Naive thymus-derived CD4-positive, alpha-beta T cell (primary cell): ENCODE data around the gene UVRAG. TPM values are rescaled to one million over a fixed set of nuclear protein-coding genes. Genes with fewer than 3 reads are reported as not detected.

ENCODE experiments used
- ATAC-seq: fragments of 150-1000 bp; cut with Tn5 transposase; 2 replicates; pipeline ENCODE4 v1.10.0; 2021; ENCODE audit warnings: mild to moderate bottlenecking, moderate library complexity
- CTCF ChIA-PET: fragments of 350-600 bp; sonication (Branson Sonifier 250); formaldehyde crosslinking; loops from one replicate; lab custom pipeline; 2021; ENCODE audit warnings: antibody characterized with exemption; lab: Charles Lee
- POLR2A ChIA-PET: fragments of 350-600 bp; sonication (Branson Sonifier 250); formaldehyde crosslinking; loops from one replicate; lab custom pipeline; 2021; ENCODE audit warnings: antibody characterized with exemption, inconsistent platforms; lab: Charles Lee
- DNase-seq, 9 donors: peaks; one replicate each; pipeline versions ENCODE4 v3.0.0 to v3.0.0-alpha.2; 2020 to 2022; ENCODE audit warnings: mixed read lengths in 1 of 9
- H3K27ac ChIP-seq: one replicate; pipeline ENCODE4 v1.7.0; 2013; ENCODE audit warnings: mild to moderate bottlenecking, low read depth, low read length, moderate library complexity
- H3K27me3 ChIP-seq, 2 donors: one replicate each; pipeline ENCODE4 v1.7.0; 2013; ENCODE audit warnings: low read length in 2 of 2, mild to moderate bottlenecking in 2 of 2, moderate library complexity in 2 of 2; ENCODE audit not compliant: control insufficient read depth in 2 of 2, insufficient read depth in 2 of 2
- H3K36me3 ChIP-seq, 3 experiments: 1 replicate in 2 of 3; 2 replicates in 1 of 3; pipeline ENCODE4 v1.7.0; 2013; ENCODE audit warnings: low read length in 3 of 3, mild to moderate bottlenecking in 3 of 3, moderate library complexity in 1 of 3; ENCODE audit not compliant: insufficient read depth in 3 of 3, control insufficient read depth in 2 of 3
- H3K4me1 ChIP-seq, 2 donors: one replicate each; pipeline ENCODE4 v1.7.0; 2013; ENCODE audit warnings: low read length in 2 of 2, mild to moderate bottlenecking in 2 of 2, moderate library complexity in 1 of 2; ENCODE audit not compliant: control insufficient read depth in 2 of 2, insufficient read depth in 2 of 2
- H3K4me3 ChIP-seq: 2 replicates; pipeline ENCODE4 v1.7.0; 2013; ENCODE audit warnings: mild to moderate bottlenecking, low read length
- H3K9me3 ChIP-seq, 3 experiments: 1 replicate in 2 of 3; 2 replicates in 1 of 3; pipeline ENCODE4 v1.7.0; 2013; ENCODE audit warnings: low read length in 3 of 3; ENCODE audit not compliant: control insufficient read depth in 2 of 3
- H3K27ac Mint-ChIP-seq, 9 donors: one replicate each; pipeline ENCODE4 v1.8.0; 2020 to 2022; ENCODE audit warnings: mixed read lengths in 9 of 9, mild to moderate bottlenecking in 8 of 9, moderate library complexity in 5 of 9, inconsistent platforms in 2 of 9
- H3K27me3 Mint-ChIP-seq, 5 donors: one replicate each; pipeline ENCODE4 v1.8.0; 2021 to 2022; ENCODE audit warnings: mixed read lengths in 5 of 5, mild to moderate bottlenecking in 1 of 5
- H3K36me3 Mint-ChIP-seq, 5 donors: one replicate each; pipeline ENCODE4 v1.8.0; 2020 to 2022; ENCODE audit warnings: mixed read lengths in 5 of 5, mild to moderate bottlenecking in 3 of 5, inconsistent platforms in 1 of 5
- H3K4me1 Mint-ChIP-seq, 7 donors: one replicate each; pipeline ENCODE4 v1.8.0; 2020 to 2022; ENCODE audit warnings: mixed read lengths in 7 of 7, mild to moderate bottlenecking in 3 of 7, inconsistent platforms in 1 of 7
- H3K4me3 Mint-ChIP-seq, 10 donors: one replicate each; pipeline ENCODE4 v1.8.0; 2020 to 2022; ENCODE audit warnings: mild to moderate bottlenecking in 10 of 10, mixed read lengths in 10 of 10, moderate library complexity in 6 of 10, inconsistent platforms in 2 of 10
- H3K9me3 Mint-ChIP-seq, 11 donors: one replicate each; pipeline ENCODE4 v1.8.0; 2020 to 2022; ENCODE audit warnings: mixed read lengths in 11 of 11, mild to moderate bottlenecking in 4 of 11, inconsistent platforms in 1 of 11, moderate library complexity in 1 of 11
- intact Hi-C, 2 donors: fragments of 100-400 bp; cut with micrococcal nuclease; formaldehyde crosslinking; loops; one replicate each; pipeline ENCODE4 v1.15.1; 2023
- polyA plus RNA-seq, 2 donors: library from polyadenylated mRNA; unstranded; fragments of 300-500 nt; fragmentation: Illumina TruSeq; gene quantifications; one replicate each; pipeline ENCODE4 v1.2.3, GENCODE V29; 2021
- total RNA-seq, 6 experiments: library from RNA in 5 of 6; stranded (reverse) in 5 of 6; gene quantifications; 1 replicate in 5 of 6; 2 replicates in 1 of 6; pipeline ENCODE4 v1.2.3 and lab custom pipeline; 2021 to 2026

The UVRAG gene
- total and polyA plus RNA-seq, 7 experiments from 2014 or later: 12.3 to 46.1 (median 24.6) TPM

GRCh38 chr11:75994616-75995015 is 179.6 kb downstream of the UVRAG start:
- H3K27ac Mint-ChIP-seq: no peak overlapping the region
- DNase-seq (no peak), ATAC-seq (no peak)
- peaks cover 9 to 52% (median 18%) of the 10 kb centered on the region in 5 donors for H3K36me3 Mint-ChIP-seq
- ChIA-PET CTCF (interaction anchor here (0.6 kb wide), 1 partner anchor 39 kb away, joined by 4 read pairs; no protein-coding TSS in a partner anchor), POLR2A (no interaction called here)
- H3K4me3 ChIP-seq: no peak overlapping the region
- H3K4me3 Mint-ChIP-seq: no peak overlapping the region
- no peaks in the 10 kb centered on the region for H3K27me3 ChIP-seq
- H3K4me1 Mint-ChIP-seq: peaks cover 4 to 15% (median 8%) of the 10 kb centered on the region in 7 donors
- no peaks in the 10 kb centered on the region for H3K36me3 ChIP-seq
- no peaks in the 10 kb centered on the region for H3K27me3 Mint-ChIP-seq
- intact Hi-C loops: no loop called here
- no peak overlapping the region for H3K27ac ChIP-seq
- no peaks in the 10 kb centered on the region for H3K4me1 ChIP-seq
- H3K9me3 Mint-ChIP-seq: peaks cover 0 to 8% (median 2%) of the 10 kb centered on the region in 11 donors
- no peaks in the 10 kb centered on the region for H3K9me3 ChIP-seq

GRCh38 chr11:75996523-75997442 is 181.8 kb downstream of the UVRAG start:
- H3K4me1 ChIP-seq: no peaks in the 10 kb centered on the region
- H3K36me3 Mint-ChIP-seq: peaks cover 12 to 65% (median 30%) of the 10 kb centered on the region in 5 donors
- ChIA-PET CTCF (interaction anchor here (0.5 to 0.9 kb wide), 2 partner anchors 115 to 211 kb away, joined by 3 read pairs; no protein-coding TSS in a partner anchor), POLR2A (interaction anchor here (0.5 kb wide), 1 partner anchor 36 kb away, joined by 3 read pairs; no protein-coding TSS in a partner anchor)
- H3K4me1 Mint-ChIP-seq: peaks cover 0 to 6% (median 0%) of the 10 kb centered on the region in 7 donors
- H3K4me3 Mint-ChIP-seq: no peak overlapping the region
- H3K27ac Mint-ChIP-seq: no peak overlapping the region
- H3K27ac ChIP-seq: no peak overlapping the region
- no peak overlapping the region for H3K4me3 ChIP-seq
- H3K36me3 ChIP-seq: no peaks in the 10 kb centered on the region
- intact Hi-C loops: no loop called here
- peaks cover 0 to 8% (median 0%) of the 10 kb centered on the region in 3 experiments for H3K9me3 ChIP-seq
- H3K27me3 Mint-ChIP-seq: no peaks in the 10 kb centered on the region
- peaks cover 0 to 29% (median 12%) of the 10 kb centered on the region in 11 donors for H3K9me3 Mint-ChIP-seq
- no peak for DNase-seq
- no peaks in the 10 kb centered on the region for H3K27me3 ChIP-seq
- no peak for ATAC-seq

DNA sequence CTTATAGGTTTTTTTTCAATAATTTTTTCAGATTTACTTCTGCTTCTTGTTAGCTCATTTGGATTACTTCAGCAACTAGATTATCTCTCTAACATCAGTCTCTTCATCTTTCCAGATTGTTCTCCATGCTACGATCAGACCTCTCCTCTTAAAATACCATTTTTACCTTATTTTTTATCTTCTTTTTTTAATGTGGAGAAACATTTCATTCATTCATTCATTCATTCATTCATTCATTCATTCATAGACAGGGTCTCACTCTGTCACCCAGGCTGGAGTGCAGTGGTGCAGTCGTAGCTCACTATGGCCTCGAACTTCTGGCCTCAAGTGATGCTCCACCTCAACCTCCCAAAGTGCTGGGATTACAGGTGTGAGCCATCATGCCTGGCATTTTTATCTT is 189.4 kb downstream of the UVRAG start:
- Mint-ChIP-seq H3K36me3 (peaks cover 21 to 77% (median 60%) of the 10 kb centered on the region in 5 donors), H3K4me3 (no peak overlapping the region), H3K27me3 (no peaks in the 10 kb centered on the region), H3K27ac (no peak overlapping the region), H3K9me3 (peaks cover 3 to 21% (median 8%) of the 10 kb centered on the region in 11 donors), H3K4me1 (peaks cover 0 to 9% (median 0%) of the 10 kb centered on the region in 7 donors)
- no peak overlapping the region for H3K27ac ChIP-seq
- H3K4me1 ChIP-seq: no peaks in the 10 kb centered on the region
- H3K36me3 ChIP-seq: peaks cover 0 to 35% (median 6%) of the 10 kb centered on the region in 3 experiments
- no peaks in the 10 kb centered on the region for H3K27me3 ChIP-seq
- intact Hi-C loops: no loop called here
- H3K9me3 ChIP-seq: peaks cover 0 to 8% (median 0%) of the 10 kb centered on the region in 3 experiments
- H3K4me3 ChIP-seq: no peak overlapping the region
- ChIA-PET CTCF (no interaction called here), POLR2A (no interaction called here)
- ATAC-seq (no peak), DNase-seq (no peak)

- DNase-seq (no peak), ATAC-seq (no peak)
- Histone ChIP-seq H3K4me1 (no peaks in the 10 kb centered on the region), H3K9me3 (peaks cover 0 to 8% (median 0%) of the 10 kb centered on the region in 3 experiments), H3K36me3 (peaks cover 0 to 43% (median 6%) of the 10 kb centered on the region in 3 experiments), H3K4me3 (no peak overlapping the region), H3K27me3 (no peaks in the 10 kb centered on the region), H3K27ac (no peak overlapping the region)
- H3K27me3 Mint-ChIP-seq: no peaks in the 10 kb centered on the region
- no peak overlapping the region for H3K27ac Mint-ChIP-seq
- no peak overlapping the region for H3K4me3 Mint-ChIP-seq
- peaks cover 0 to 9% (median 0%) of the 10 kb centered on the region in 7 donors for H3K4me1 Mint-ChIP-seq
- H3K9me3 Mint-ChIP-seq: peaks cover 0 to 10% (median 5%) of the 10 kb centered on the region in 11 donors
- intact Hi-C loops: no loop called here
- ChIA-PET CTCF (no interaction called here), POLR2A (interaction anchor here (0.6 kb wide), 1 partner anchor 28 kb away, joined by 3 read pairs; no protein-coding TSS in a partner anchor)
- H3K36me3 Mint-ChIP-seq: peaks cover 30 to 79% (median 62%) of the 10 kb centered on the region in 5 donors
Observed at GRCh38 chr11:76005756-76006155, 190.7 kb downstream of the UVRAG start.

- intact Hi-C loops: no loop called here
- no peaks in the 10 kb centered on the region for H3K27me3 ChIP-seq
- peaks cover 29 to 81% (median 58%) of the 10 kb centered on the region in 5 donors for H3K36me3 Mint-ChIP-seq
- no peak overlapping the region for H3K27ac Mint-ChIP-seq
- H3K4me1 ChIP-seq: no peaks in the 10 kb centered on the region
- H3K4me3 Mint-ChIP-seq: no peak overlapping the region
- CTCF ChIA-PET: interaction anchor here (0.7 kb wide), 1 partner anchor 19 kb away, joined by 3 read pairs; no protein-coding TSS in a partner anchor
- ATAC-seq (no peak), DNase-seq (no peak)
- H3K27me3 Mint-ChIP-seq: no peaks in the 10 kb centered on the region
- H3K9me3 ChIP-seq: no peaks in the 10 kb centered on the region
- no peak overlapping the region for H3K27ac ChIP-seq
- H3K9me3 Mint-ChIP-seq: peaks cover 0 to 3% (median 0%) of the 10 kb centered on the region in 11 donors
- peaks cover 0 to 12% (median 0%) of the 10 kb centered on the region in 7 donors for H3K4me1 Mint-ChIP-seq
- H3K4me3 ChIP-seq: no peak overlapping the region
- POLR2A ChIA-PET: no interaction called here
- peaks cover 0 to 43% (median 6%) of the 10 kb centered on the region in 3 experiments for H3K36me3 ChIP-seq
Observed at GRCh38 chr11:76007166-76007565, 192.2 kb downstream of the UVRAG start.

DNA sequence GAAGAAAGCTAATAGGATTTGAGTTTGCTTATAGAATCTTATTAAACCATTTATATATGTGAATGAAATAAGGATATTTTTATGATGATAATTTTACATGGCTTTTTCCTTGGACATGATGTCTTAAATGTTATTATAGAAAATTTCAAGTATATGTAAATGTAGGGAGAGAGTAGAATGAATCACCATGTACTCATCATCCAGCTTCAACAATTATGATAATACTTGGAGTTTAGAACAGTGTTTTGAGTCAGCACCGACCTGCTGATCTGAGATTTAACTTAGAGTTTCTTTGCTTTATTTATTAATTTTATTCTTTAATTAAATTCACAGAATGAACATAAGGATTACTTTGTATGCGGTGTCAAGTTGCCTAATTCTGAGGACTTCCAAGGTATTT is 193.5 kb downstream of the UVRAG start:
- intact Hi-C loops: no loop called here
- no peak for DNase-seq
- POLR2A ChIA-PET: no interaction called here
- no peak overlapping the region for H3K27ac Mint-ChIP-seq
- H3K4me3 Mint-ChIP-seq: no peak overlapping the region
- peaks cover 0 to 12% (median 0%) of the 10 kb centered on the region in 7 donors for H3K4me1 Mint-ChIP-seq
- no peak overlapping the region for H3K27ac ChIP-seq
- H3K9me3 ChIP-seq: no peaks in the 10 kb centered on the region
- H3K27me3 Mint-ChIP-seq: no peaks in the 10 kb centered on the region
- peaks cover 0 to 46% (median 6%) of the 10 kb centered on the region in 3 experiments for H3K36me3 ChIP-seq
- CTCF ChIA-PET: no interaction called here
- no peak overlapping the region for H3K4me3 ChIP-seq
- peaks cover 29 to 87% (median 65%) of the 10 kb centered on the region in 5 donors for H3K36me3 Mint-ChIP-seq
- H3K27me3 ChIP-seq: no peaks in the 10 kb centered on the region
- no peak for ATAC-seq
- no peaks in the 10 kb centered on the region for H3K4me1 ChIP-seq
- peaks cover 0 to 3% (median 0%) of the 10 kb centered on the region in 11 donors for H3K9me3 Mint-ChIP-seq
